ENCODE data around the gene CAPZA2.
"Not testable (repeated sequence)": the region's sequence is repeated elsewhere in the genome, so short reads cannot be mapped to it uniquely, and the experiment has no call there.

CAPZA2 gene

GRCh38 chr7:116862234-116862950 lies at the start of gene CAPZA2:
Gene CAPZA2 (plus strand): TSS chr7:116862587. CDS start chr7:116862612, 25 bp downstream.
- DNase-seq, result peak; percentile 93

GRCh38 chr7:116812860-116813259 lies 49.5 kb upstream of the CAPZA2 start:
- no peak for DNase-seq

- DNase-seq, result not testable (repeated sequence)
Observed at GRCh38 chr7:116813371-116813770, 49.0 kb upstream of the CAPZA2 start.

GRCh38 chr7:116815041-116815440 lies 47.3 kb upstream of the CAPZA2 start:
- no peak for DNase-seq

- DNase-seq, result no peak
Observed at GRCh38 chr7:116820149-116820548, 42.2 kb upstream of the CAPZA2 start.

- DNase-seq, result not testable (repeated sequence)
Observed at GRCh38 chr7:116821647-116822046, 40.7 kb upstream of the CAPZA2 start.

- no peak for DNase-seq
Observed at GRCh38 chr7:116824449-116824848, 37.9 kb upstream of the CAPZA2 start.

GRCh38 chr7:116828281-116828680 lies 34.1 kb upstream of the CAPZA2 start:
- no peak for DNase-seq

GRCh38 chr7:116829041-116829440 lies 33.3 kb upstream of the CAPZA2 start:
- DNase-seq, result no peak

- no peak for DNase-seq
Observed at GRCh38 chr7:116829493-116829892, 32.9 kb upstream of the CAPZA2 start.

GRCh38 chr7:116832692-116833091 lies 29.7 kb upstream of the CAPZA2 start:
- no peak for DNase-seq

GRCh38 chr7:116834815-116835504 lies 27.4 kb upstream of the CAPZA2 start:
- DNase-seq, result no peak

GRCh38 chr7:116836048-116836447 lies 26.3 kb upstream of the CAPZA2 start:
- DNase-seq, result no peak

- DNase-seq, result no peak
Observed at GRCh38 chr7:116836911-116837310, 25.5 kb upstream of the CAPZA2 start.

- no peak for DNase-seq
Observed at GRCh38 chr7:116837586-116837985, 24.8 kb upstream of the CAPZA2 start.

GRCh38 chr7:116840256-116840655 lies 22.1 kb upstream of the CAPZA2 start:
- no peak for DNase-seq

GRCh38 chr7:116842371-116842770 lies 20.0 kb upstream of the CAPZA2 start:
- DNase-seq, result no peak

- DNase-seq, result peak; percentile 45
Observed at GRCh38 chr7:116843378-116843777, 19.0 kb upstream of the CAPZA2 start.

- DNase-seq, result no peak
Observed at GRCh38 chr7:116851175-116851574, 11.2 kb upstream of the CAPZA2 start.

- DNase-seq, result no peak
Observed at GRCh38 chr7:116851671-116852070, 10.7 kb upstream of the CAPZA2 start.

- DNase-seq, result no peak
Observed at GRCh38 chr7:116854132-116854531, 8.3 kb upstream of the CAPZA2 start.

- DNase-seq, result no peak
Observed at GRCh38 chr7:116857052-116857451, 5.3 kb upstream of the CAPZA2 start.

- DNase-seq, result no peak
Observed at GRCh38 chr7:116859323-116859722, 3.1 kb upstream of the CAPZA2 start.

GRCh38 chr7:116861717-116862116 lies 670 bp upstream of the CAPZA2 start:
- DNase-seq, result no peak

Data from CD4-positive, alpha-beta T cell treated with Interleukin-15 for 1 hour (primary cell).